ENCODE measurements around the gene RHEX. TPM values are rescaled to one million over a fixed set of nuclear protein-coding genes. Genes with fewer than 3 reads are reported as not detected.

RHEX gene
- total RNA-seq, 1 experiment from 2014 or later, result 88.9 TPM

DNA sequence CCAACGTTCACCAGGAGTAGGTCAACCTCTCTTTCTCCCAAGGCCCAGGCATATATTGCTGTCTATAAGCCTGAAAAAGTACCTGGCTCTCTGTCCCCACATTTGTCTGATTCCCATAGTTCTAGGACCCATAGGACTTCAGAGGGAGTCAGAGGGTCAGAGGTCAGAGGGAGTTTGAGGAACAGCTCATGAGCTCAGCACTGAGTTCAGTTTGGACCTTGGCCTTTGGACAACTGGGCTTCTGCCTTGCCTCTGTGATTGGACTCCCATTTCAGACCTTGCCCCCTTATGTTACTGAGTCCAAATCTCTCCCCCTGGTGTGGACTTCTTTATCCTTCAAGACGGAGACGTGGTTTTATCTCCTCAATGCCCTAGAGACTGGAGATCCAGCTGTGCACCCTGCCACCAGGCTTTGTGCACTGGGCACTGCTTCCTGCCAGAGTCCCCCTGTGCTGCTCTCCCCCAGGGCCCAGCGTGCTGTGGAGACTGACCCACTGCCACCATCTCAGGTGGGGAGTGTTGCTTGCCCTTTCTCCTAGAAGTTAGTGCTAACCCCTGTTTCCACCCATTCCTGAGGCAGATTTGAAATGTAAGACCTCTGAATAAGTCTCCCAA lies 32.5 kb upstream of the RHEX start:
- no TSS peak for BruUV-seq (replicated peaks)
- Mint-ChIP-seq H3K4me3 (ENCODE audit: low read depth, unreplicated experiment) (peak overlapping the region; percentile 68), H3K4me1 (ENCODE audit: low read depth, unreplicated experiment) (peaks cover 59% of the 10 kb centered on the region), H3K27me3 (ENCODE audit: unreplicated experiment) (no peaks in the 10 kb centered on the region), H3K27ac (ENCODE audit: unreplicated experiment) (peak overlapping the region; percentile 91), H3K9me3 (ENCODE audit: low read depth, unreplicated experiment) (no peaks in the 10 kb centered on the region), H3K36me3 (ENCODE audit: insufficient read depth, unreplicated experiment) (peaks cover 54% of the 10 kb centered on the region)
- no peak for TF ChIP-seq CTCF (IDR thresholded peaks at IDR 0.05; ENCODE audit: unreplicated experiment)
- CTCF ChIA-PET, result interaction anchor here (0.8 to 3.9 kb wide), 4 partner anchors 10 to 43 kb away, joined by 3 to 11 read pairs (median 6); no protein-coding TSS in a partner anchor
- intact Hi-C loops (cut with micrococcal nuclease; ENCODE audit: unreplicated experiment), result loop anchor here (5.0 kb wide), 2 partner anchors 37 to 38 kb away; no protein-coding TSS in a partner anchor
- no peak for DNase-seq

DNA sequence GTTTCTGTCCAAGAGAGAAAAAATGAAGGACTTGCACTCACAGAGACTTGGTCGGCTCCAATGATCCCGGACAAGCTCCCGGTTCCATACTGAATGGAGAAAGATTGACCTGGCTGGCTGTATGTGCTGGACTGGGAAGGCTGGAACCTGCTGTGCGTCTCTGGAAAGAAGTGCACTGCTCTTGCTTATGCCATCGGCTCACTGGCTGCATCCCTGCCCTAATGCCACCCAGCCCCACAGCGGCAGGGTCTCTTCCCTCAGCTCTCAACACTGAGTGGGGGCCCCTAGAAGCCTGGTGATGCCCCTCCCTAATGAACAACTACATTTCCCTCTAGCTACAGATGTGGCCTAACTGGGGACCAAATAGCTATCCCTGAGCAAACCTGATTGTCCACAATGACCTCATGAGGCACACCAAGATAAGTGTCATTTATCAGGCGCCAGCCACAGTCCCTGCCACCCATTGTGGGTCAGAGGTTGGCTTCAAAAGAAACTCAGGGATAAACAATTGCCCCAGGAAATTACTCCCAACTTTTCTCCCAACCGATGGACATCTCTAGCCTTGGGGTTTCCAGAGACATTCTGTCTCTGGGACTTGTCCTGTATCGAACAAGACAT lies 31.9 kb upstream of the RHEX start:
- H3K27ac Mint-ChIP-seq (ENCODE audit: unreplicated experiment), result peak overlapping the region; percentile 91
- peak overlapping the region; percentile 68 for H3K4me3 Mint-ChIP-seq (ENCODE audit: low read depth, unreplicated experiment)
- peaks cover 48% of the 10 kb centered on the region for H3K36me3 Mint-ChIP-seq (ENCODE audit: insufficient read depth, unreplicated experiment)
- no peaks in the 10 kb centered on the region for H3K9me3 Mint-ChIP-seq (ENCODE audit: low read depth, unreplicated experiment)
- no peaks in the 10 kb centered on the region for H3K27me3 Mint-ChIP-seq (ENCODE audit: unreplicated experiment)
- CTCF ChIA-PET, result interaction anchor here (0.6 to 3.9 kb wide), 6 partner anchors 10 to 44 kb away, joined by 3 to 11 read pairs (median 6); no protein-coding TSS in a partner anchor
- DNase-seq, result peak; percentile 65
- H3K4me1 Mint-ChIP-seq (ENCODE audit: low read depth, unreplicated experiment), result peaks cover 65% of the 10 kb centered on the region
- BruUV-seq (replicated peaks), result TSS peak; percentile 12
- TF ChIP-seq CTCF (IDR thresholded peaks at IDR 0.05; ENCODE audit: unreplicated experiment), result no peak
- intact Hi-C loops (cut with micrococcal nuclease; ENCODE audit: unreplicated experiment), result loop anchor here (5.0 kb wide), 2 partner anchors 36 to 39 kb away; no protein-coding TSS in a partner anchor

DNA sequence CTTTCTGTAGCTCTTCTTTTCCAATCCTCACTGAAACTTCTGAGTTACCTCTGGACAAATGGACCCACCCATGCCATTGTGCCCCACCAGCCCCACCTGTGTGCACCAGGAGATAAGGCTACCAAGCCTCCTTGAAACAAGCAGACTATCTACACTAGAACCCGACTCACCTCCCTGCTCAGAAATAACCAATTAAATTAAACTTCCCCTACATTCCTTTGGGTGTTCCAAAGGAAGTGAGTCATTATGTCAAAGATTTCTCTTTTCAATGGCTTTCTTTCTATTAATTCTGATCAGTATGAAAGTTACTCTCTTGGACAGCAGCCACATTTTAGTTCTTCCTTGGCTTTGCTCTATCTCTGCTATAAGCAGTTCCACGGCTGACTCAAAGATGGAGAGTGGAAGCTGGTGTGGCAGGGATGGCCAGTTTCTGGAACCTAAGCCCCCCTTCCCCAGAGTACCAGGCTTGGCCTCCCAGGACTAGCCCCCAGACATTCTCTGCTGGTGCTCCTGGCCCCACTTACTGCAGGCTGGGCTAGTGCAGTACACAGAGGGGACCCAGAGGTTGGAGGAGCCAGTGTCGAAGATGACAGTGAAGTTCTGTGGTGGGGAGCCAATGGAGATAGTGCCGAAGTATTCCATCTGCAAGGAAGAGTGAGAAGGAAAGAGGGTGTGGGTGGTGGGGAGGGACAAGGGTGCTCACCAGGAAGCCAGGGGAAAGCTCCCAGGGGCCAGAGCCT lies 31.2 kb upstream of the RHEX start:
- H3K36me3 Mint-ChIP-seq (ENCODE audit: insufficient read depth, unreplicated experiment), result peaks cover 45% of the 10 kb centered on the region
- intact Hi-C loops (cut with micrococcal nuclease; ENCODE audit: unreplicated experiment), result loop anchor here (5.0 kb wide), 2 partner anchors 36 to 39 kb away; no protein-coding TSS in a partner anchor
- peak; percentile 66 for DNase-seq
- no peaks in the 10 kb centered on the region for H3K27me3 Mint-ChIP-seq (ENCODE audit: unreplicated experiment)
- no peak for TF ChIP-seq CTCF (IDR thresholded peaks at IDR 0.05; ENCODE audit: unreplicated experiment)
- H3K4me3 Mint-ChIP-seq (ENCODE audit: low read depth, unreplicated experiment), result peak overlapping the region; percentile 68
- CTCF ChIA-PET, result interaction anchor here (0.6 to 3.9 kb wide), 6 partner anchors 9 to 44 kb away, joined by 3 to 11 read pairs (median 6); no protein-coding TSS in a partner anchor
- BruUV-seq (replicated peaks), result TSS peak; percentile 68
- peaks cover 67% of the 10 kb centered on the region for H3K4me1 Mint-ChIP-seq (ENCODE audit: low read depth, unreplicated experiment)
- H3K9me3 Mint-ChIP-seq (ENCODE audit: low read depth, unreplicated experiment), result no peaks in the 10 kb centered on the region
- H3K27ac Mint-ChIP-seq (ENCODE audit: unreplicated experiment), result peak overlapping the region; percentile 91

- Mint-ChIP-seq H3K27me3 (ENCODE audit: unreplicated experiment) (no peaks in the 10 kb centered on the region), H3K36me3 (ENCODE audit: insufficient read depth, unreplicated experiment) (peaks cover 45% of the 10 kb centered on the region), H3K9me3 (ENCODE audit: low read depth, unreplicated experiment) (peaks cover 4% of the 10 kb centered on the region), H3K27ac (ENCODE audit: unreplicated experiment) (peak overlapping the region; percentile 91), H3K4me3 (ENCODE audit: low read depth, unreplicated experiment) (peak overlapping the region; percentile 68), H3K4me1 (ENCODE audit: low read depth, unreplicated experiment) (peaks cover 67% of the 10 kb centered on the region)
- no peak for TF ChIP-seq CTCF (IDR thresholded peaks at IDR 0.05; ENCODE audit: unreplicated experiment)
- intact Hi-C loops (cut with micrococcal nuclease; ENCODE audit: unreplicated experiment), result loop anchor here (5.0 kb wide), 2 partner anchors 35 to 40 kb away; no protein-coding TSS in a partner anchor
- no TSS peak for BruUV-seq (replicated peaks)
- DNase-seq, result no peak
- CTCF ChIA-PET, result interaction anchor here (1.0 to 3.9 kb wide), 7 partner anchors 8 to 545 kb away, joined by 3 to 11 read pairs (median 8); no protein-coding TSS in a partner anchor
Observed at GRCh38 chr1:206022766-206023165, 30.2 kb upstream of the RHEX start.

Data from Calu3 (cell line).